Measurements from ENCODE around the gene MTCL1.

The MTCL1 gene

DNA sequence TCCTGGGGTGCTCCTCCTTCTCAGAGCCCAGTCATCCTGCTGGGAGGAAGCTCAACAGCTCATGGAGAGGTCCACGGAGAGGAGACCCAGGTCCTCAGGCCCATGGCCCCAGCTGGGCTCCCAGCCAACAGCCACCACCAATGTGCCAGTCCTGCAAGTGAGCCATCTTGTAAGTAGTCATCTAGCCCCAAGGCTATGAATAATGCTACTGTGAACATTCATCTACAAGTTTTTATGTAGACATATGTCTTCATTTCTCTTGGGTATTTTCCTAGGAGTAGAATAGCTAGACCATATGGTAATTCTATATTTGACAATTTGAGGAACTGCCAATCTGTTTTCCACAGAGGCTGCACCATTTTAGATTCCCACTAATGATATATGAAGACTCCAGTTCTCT lies 166.1 kb downstream of the MTCL1 start:
- no peak for DNase-seq

DNA sequence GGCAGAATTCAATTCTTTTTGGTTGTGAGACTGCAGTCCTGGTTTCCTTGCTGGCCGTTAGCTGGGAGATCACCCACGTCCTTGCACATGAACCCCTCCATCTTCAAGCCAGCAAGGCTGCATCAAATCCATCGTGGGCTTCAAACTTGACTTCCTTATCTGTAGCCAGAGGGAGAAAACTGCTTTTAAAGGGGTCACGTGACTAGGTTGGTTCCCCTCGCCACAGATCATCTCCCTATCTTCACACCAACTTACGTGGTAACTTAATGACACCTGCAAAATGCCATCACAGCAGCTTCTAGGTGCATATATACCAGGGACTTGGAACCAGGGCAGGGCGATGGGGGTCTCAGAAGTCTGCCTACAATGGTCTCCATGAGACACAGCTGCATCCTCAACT lies 169.5 kb downstream of the MTCL1 start:
- DNase-seq = no peak

GRCh38 chr18:8876887-8877286 lies 171.5 kb downstream of the MTCL1 start:
- no peak for DNase-seq

DNA sequence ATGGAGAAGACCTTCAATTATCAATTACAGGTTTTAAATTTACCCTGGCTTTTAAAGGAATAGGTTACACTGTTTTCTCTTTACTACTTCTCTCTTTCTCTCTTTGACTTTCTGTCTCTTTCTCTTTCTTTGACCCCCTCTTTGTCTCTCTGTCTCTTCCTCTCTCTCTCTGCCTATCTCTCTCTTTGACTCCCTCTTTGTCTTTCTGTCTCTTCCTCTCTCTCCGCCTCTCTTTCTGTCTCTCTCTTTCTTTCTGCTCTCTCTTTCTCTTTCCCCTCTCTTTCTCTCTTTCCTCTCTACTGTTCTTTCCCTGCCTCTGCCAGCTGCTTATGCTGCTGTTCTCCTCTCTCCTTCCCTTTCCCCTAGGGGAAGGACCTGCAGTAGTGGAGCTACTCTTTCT lies 175.7 kb downstream of the MTCL1 start:
- no peak for DNase-seq

All from CD4-positive, alpha-beta T cell treated with Interleukin-15 for 1 hour (primary cell).